CD8-positive, alpha-beta memory T cell (primary cell): ENCODE results near the gene GLT8D2. TPM values are rescaled to one million over a fixed set of nuclear protein-coding genes. Genes with fewer than 3 reads are reported as not detected.

Experiments
- CTCF ChIA-PET: fragments of 350-600 bp; sonication (Branson Sonifier 250); formaldehyde crosslinking; loops from one replicate; lab custom pipeline; 2021; ENCODE audit warnings: antibody characterized with exemption; lab: Charles Lee
- POLR2A ChIA-PET: fragments of 350-600 bp; sonication (Branson Sonifier 250); formaldehyde crosslinking; loops from one replicate; lab custom pipeline; 2021; ENCODE audit warnings: antibody characterized with exemption; lab: Charles Lee
- DNase-seq, 5 donors: peaks; one replicate each; pipeline versions ENCODE4 v3.0.0 to v3.0.0-alpha.2; 2020 to 2022; ENCODE audit warnings: mixed read lengths in 1 of 5
- H3K27ac ChIP-seq: one replicate; pipeline ENCODE4 v1.7.0; 2013; ENCODE audit warnings: low read depth, mild to moderate bottlenecking, low read length, moderate library complexity
- H3K27me3 ChIP-seq: 2 replicates; pipeline ENCODE4 v1.7.0; 2013; ENCODE audit warnings: low read length, mild to moderate bottlenecking; ENCODE audit not compliant: insufficient read depth, poor library complexity, severe bottlenecking
- H3K36me3 ChIP-seq: 2 replicates; pipeline ENCODE4 v1.7.0; 2013; ENCODE audit warnings: mild to moderate bottlenecking, low read length, moderate library complexity; ENCODE audit not compliant: insufficient read depth
- H3K4me1 ChIP-seq: 2 replicates; pipeline ENCODE4 v1.7.0; 2013; ENCODE audit warnings: mild to moderate bottlenecking, low read length, moderate library complexity; ENCODE audit not compliant: insufficient read depth
- H3K4me3 ChIP-seq: 2 replicates; pipeline ENCODE4 v1.7.0; 2013; ENCODE audit warnings: mild to moderate bottlenecking, low read length
- H3K9me3 ChIP-seq: 2 replicates; pipeline ENCODE4 v1.7.0; 2013; ENCODE audit warnings: mild to moderate bottlenecking, low read length
- H3K27ac Mint-ChIP-seq, 8 donors: one replicate each; pipeline ENCODE4 v1.8.0; 2020 to 2021; ENCODE audit warnings: mixed read lengths in 8 of 8, mild to moderate bottlenecking in 6 of 8, inconsistent platforms in 3 of 8, moderate library complexity in 3 of 8
- H3K27me3 Mint-ChIP-seq, 2 donors: one replicate each; pipeline ENCODE4 v1.8.0; 2020 to 2021; ENCODE audit warnings: mixed read lengths in 2 of 2, mild to moderate bottlenecking in 1 of 2, moderate library complexity in 1 of 2
- H3K36me3 Mint-ChIP-seq, 3 donors: one replicate each; pipeline ENCODE4 v1.8.0; 2020 to 2021; ENCODE audit warnings: mixed read lengths in 3 of 3, inconsistent platforms in 1 of 3, mild to moderate bottlenecking in 1 of 3
- H3K4me1 Mint-ChIP-seq, 3 donors: one replicate each; pipeline ENCODE4 v1.8.0; 2020 to 2021; ENCODE audit warnings: mixed read lengths in 3 of 3, inconsistent platforms in 1 of 3, mild to moderate bottlenecking in 1 of 3
- H3K4me3 Mint-ChIP-seq, 7 donors: one replicate each; pipeline ENCODE4 v1.8.0; 2020 to 2021; ENCODE audit warnings: mixed read lengths in 7 of 7, mild to moderate bottlenecking in 6 of 7, moderate library complexity in 4 of 7, inconsistent platforms in 2 of 7
- H3K9me3 Mint-ChIP-seq, 5 donors: one replicate each; pipeline ENCODE4 v1.8.0; 2020 to 2022; ENCODE audit warnings: mixed read lengths in 5 of 5, mild to moderate bottlenecking in 3 of 5, moderate library complexity in 2 of 5, inconsistent platforms in 1 of 5
- polyA plus RNA-seq: library from polyadenylated mRNA; unstranded; fragments of 300-500 nt; fragmentation: Illumina TruSeq; gene quantifications from one replicate; pipeline ENCODE4 v1.2.3, GENCODE V29; 2021
- total RNA-seq, 2 experiments: library from RNA; stranded (reverse); gene quantifications; one replicate each; pipeline ENCODE4 v1.2.3, GENCODE V29; 2021

The GLT8D2 gene
- total and polyA plus RNA-seq, 3 experiments from 2014 or later = 0.11 TPM; not detected in 2

DNA sequence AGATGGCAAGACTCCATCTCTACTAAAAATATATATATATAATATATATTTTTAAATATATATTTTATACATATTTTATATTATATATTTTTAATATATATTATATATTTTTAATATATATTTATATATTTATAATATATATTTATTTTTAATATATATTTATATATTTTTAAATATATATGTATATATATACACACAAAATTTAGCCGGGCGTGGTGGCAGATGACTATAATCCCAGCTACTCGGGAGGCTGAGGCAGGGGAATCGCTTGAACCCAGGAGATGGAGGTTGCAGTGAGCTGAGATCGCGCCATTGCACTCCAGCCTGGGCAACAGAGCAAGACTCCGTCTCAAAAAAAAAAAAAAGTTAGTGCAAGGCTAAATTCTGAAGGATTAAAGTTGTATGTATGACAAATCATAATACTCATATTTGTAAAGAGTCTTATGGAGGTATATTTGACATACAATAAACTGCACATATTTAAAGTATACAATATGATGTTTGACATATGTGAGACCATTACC is 92.1 kb downstream of the GLT8D2 start:
- Histone ChIP-seq H3K4me3 (no peak overlapping the region), H3K4me1 (peaks cover 14% of the 10 kb centered on the region), H3K9me3 (no peaks in the 10 kb centered on the region), H3K27me3 (no peaks in the 10 kb centered on the region), H3K36me3 (peaks cover 8% of the 10 kb centered on the region), H3K27ac (peak overlapping the region; percentile 71)
- Mint-ChIP-seq H3K27ac (peak overlapping the region; percentile 93 to 99 (median 99)), H3K4me1 (peaks cover 31 to 45% (median 35%) of the 10 kb centered on the region in 3 donors), H3K27me3 (peaks cover 0 to 3% of the 10 kb centered on the region in 2 donors), H3K9me3 (no peaks in the 10 kb centered on the region), H3K4me3 (peak overlapping the region; percentile 96 to 100 (median 99)), H3K36me3 (peaks cover 0 to 30% (median 2%) of the 10 kb centered on the region in 3 donors)
- no peak for DNase-seq
- ChIA-PET CTCF (interaction anchor here (1.2 to 2.4 kb wide), 2 partner anchors 8 kb away, joined by 3 to 23 read pairs; partner anchors contain the start of gene TDG), POLR2A (interaction anchor here (0.6 kb wide), 1 partner anchor 7 kb away, joined by 4 read pairs; no protein-coding TSS in a partner anchor)

- Histone ChIP-seq H3K4me3 (peak overlapping the region; percentile 71), H3K27me3 (no peaks in the 10 kb centered on the region), H3K36me3 (peaks cover 14% of the 10 kb centered on the region), H3K4me1 (peaks cover 14% of the 10 kb centered on the region), H3K27ac (peak overlapping the region; percentile 71), H3K9me3 (no peaks in the 10 kb centered on the region)
- CTCF ChIA-PET = interaction anchor here (1.0 to 2.4 kb wide), 4 partner anchors 9 to 153 kb away, joined by 3 to 23 read pairs (median 8); partner anchors contain the start of genes HSP90B1 and TDG
- H3K27me3 Mint-ChIP-seq = peaks cover 0 to 3% of the 10 kb centered on the region in 2 donors
- peaks cover 34 to 54% (median 45%) of the 10 kb centered on the region in 3 donors for H3K4me1 Mint-ChIP-seq
- no peaks in the 10 kb centered on the region for H3K9me3 Mint-ChIP-seq
- POLR2A ChIA-PET = interaction anchor here (0.7 to 2.3 kb wide), 7 partner anchors 9 to 182 kb away, joined by 3 to 52 read pairs (median 4); partner anchors contain the start of genes HSP90B1, NFYB, NT5DC3 and TDG
- H3K4me3 Mint-ChIP-seq = peak overlapping the region; percentile 96 to 100 (median 99)
- peaks cover 0 to 42% (median 4%) of the 10 kb centered on the region in 3 donors for H3K36me3 Mint-ChIP-seq
- peak in 1 of 5 donors; percentile 2 for DNase-seq
- peak overlapping the region; percentile 93 to 99 (median 99) for H3K27ac Mint-ChIP-seq
Observed at GRCh38 chr12:103956509-103957027, 93.4 kb downstream of the GLT8D2 start.

DNA sequence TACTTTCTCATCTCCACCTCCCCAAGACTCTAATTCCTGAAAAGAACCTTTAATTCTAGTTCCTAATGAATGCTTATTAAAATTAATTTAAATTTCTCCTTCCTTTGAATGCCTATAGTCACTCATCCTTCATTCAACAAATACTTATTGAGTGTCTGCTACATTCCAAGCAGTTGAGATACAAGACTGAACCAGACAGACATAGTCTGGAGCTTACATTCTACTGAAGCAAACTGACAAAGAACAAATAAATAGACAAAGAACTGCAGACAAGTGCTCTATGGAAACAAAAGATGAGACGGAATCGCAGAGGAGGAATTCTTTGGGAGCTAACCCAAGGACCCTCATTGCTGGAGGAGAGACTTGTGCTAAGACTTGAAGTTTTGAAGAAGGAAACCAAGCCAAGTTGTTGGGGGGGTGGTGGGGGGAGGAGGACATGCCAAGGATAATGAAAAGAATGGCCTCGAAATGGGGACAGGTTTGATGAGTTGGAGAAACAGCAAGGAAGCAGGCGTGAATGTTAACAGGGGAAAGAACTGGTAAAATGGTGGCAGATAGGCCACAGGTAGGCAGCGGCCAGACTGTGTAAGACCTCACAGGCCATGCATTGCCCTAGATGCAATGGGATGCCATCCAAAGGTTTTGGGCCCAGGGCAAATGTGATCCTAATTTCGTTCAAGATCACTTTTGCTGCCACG is 94.0 kb downstream of the GLT8D2 start:
- Mint-ChIP-seq H3K36me3 (peaks cover 0 to 45% (median 4%) of the 10 kb centered on the region in 3 donors), H3K4me1 (peaks cover 34 to 54% (median 45%) of the 10 kb centered on the region in 3 donors), H3K27ac (peak overlapping the region; percentile 93 to 99 (median 99)), H3K4me3 (peak overlapping the region; percentile 96 to 100 (median 99)), H3K27me3 (peaks cover 0 to 3% of the 10 kb centered on the region in 2 donors), H3K9me3 (no peaks in the 10 kb centered on the region)
- Histone ChIP-seq H3K4me3 (peak overlapping the region; percentile 71), H3K27ac (peak overlapping the region; percentile 71), H3K27me3 (no peaks in the 10 kb centered on the region), H3K4me1 (peaks cover 14% of the 10 kb centered on the region), H3K36me3 (peaks cover 17% of the 10 kb centered on the region), H3K9me3 (no peaks in the 10 kb centered on the region)
- ChIA-PET POLR2A (interaction anchor here (0.7 to 2.3 kb wide), 7 partner anchors 10 to 182 kb away, joined by 3 to 52 read pairs (median 4); partner anchors contain the start of genes HSP90B1, NFYB, NT5DC3 and TDG), CTCF (interaction anchor here (1.9 to 2.4 kb wide), 3 partner anchors 10 to 27 kb away, joined by 4 to 23 read pairs (median 11); partner anchors contain the start of genes HSP90B1 and TDG)
- no peak for DNase-seq

- ChIA-PET CTCF (interaction anchor here (1.0 to 1.7 kb wide), 2 partner anchors 13 to 157 kb away, joined by 3 to 6 read pairs; partner anchors contain the start of gene TDG), POLR2A (interaction anchor here (1.0 kb wide), 1 partner anchor 14 kb away, joined by 5 read pairs; the partner anchor contains the start of gene TDG)
- peak overlapping the region in 1 of 7 donors; percentile 8 for H3K4me3 Mint-ChIP-seq
- Histone ChIP-seq H3K27ac (no peak overlapping the region), H3K27me3 (no peaks in the 10 kb centered on the region), H3K4me3 (no peak overlapping the region), H3K36me3 (peaks cover 39% of the 10 kb centered on the region), H3K4me1 (peaks cover 14% of the 10 kb centered on the region), H3K9me3 (no peaks in the 10 kb centered on the region)
- DNase-seq = no peak
- peak overlapping the region in 5 of 8 donors; percentile 30 to 81 (median 77) for H3K27ac Mint-ChIP-seq
- H3K4me1 Mint-ChIP-seq = peaks cover 33 to 61% (median 59%) of the 10 kb centered on the region in 3 donors
- H3K27me3 Mint-ChIP-seq = peaks cover 0 to 3% of the 10 kb centered on the region in 2 donors
- peaks cover 0 to 78% (median 20%) of the 10 kb centered on the region in 3 donors for H3K36me3 Mint-ChIP-seq
- H3K9me3 Mint-ChIP-seq = no peaks in the 10 kb centered on the region
Observed at GRCh38 chr12:103952497-103952896, 97.5 kb downstream of the GLT8D2 start.

GRCh38 chr12:103948746-103949406 is 101.1 kb downstream of the GLT8D2 start:
- Histone ChIP-seq H3K36me3 (peaks cover 72% of the 10 kb centered on the region), H3K27ac (no peak overlapping the region), H3K9me3 (no peaks in the 10 kb centered on the region), H3K4me3 (no peak overlapping the region), H3K27me3 (no peaks in the 10 kb centered on the region), H3K4me1 (no peaks in the 10 kb centered on the region)
- CTCF ChIA-PET = interaction anchor here (1.0 to 1.1 kb wide), 2 partner anchors 9 to 13 kb away, joined by 3 read pairs; no protein-coding TSS in a partner anchor
- Mint-ChIP-seq H3K4me3 (no peak overlapping the region), H3K27me3 (no peaks in the 10 kb centered on the region), H3K4me1 (peaks cover 9 to 33% (median 30%) of the 10 kb centered on the region in 3 donors), H3K9me3 (no peaks in the 10 kb centered on the region), H3K36me3 (peaks cover 4 to 94% (median 29%) of the 10 kb centered on the region in 3 donors), H3K27ac (peak overlapping the region in 7 of 8 donors; percentile 43 to 70 (median 63))
- DNase-seq = no peak
- POLR2A ChIA-PET = interaction anchor here (0.7 kb wide), 1 partner anchor 17 kb away, joined by 5 read pairs; the partner anchor contains the start of gene TDG

GRCh38 chr12:103947871-103948555 is 102.0 kb downstream of the GLT8D2 start:
- H3K27ac ChIP-seq = no peak overlapping the region
- H3K27ac Mint-ChIP-seq = peak overlapping the region in 5 of 8 donors; percentile 19 to 68 (median 32)
- no peaks in the 10 kb centered on the region for H3K9me3 Mint-ChIP-seq
- H3K27me3 ChIP-seq = no peaks in the 10 kb centered on the region
- peaks cover 6 to 93% (median 34%) of the 10 kb centered on the region in 3 donors for H3K36me3 Mint-ChIP-seq
- H3K36me3 ChIP-seq = peaks cover 71% of the 10 kb centered on the region
- H3K4me3 ChIP-seq = no peak overlapping the region
- no peaks in the 10 kb centered on the region for H3K27me3 Mint-ChIP-seq
- H3K4me1 Mint-ChIP-seq = peaks cover 7 to 33% (median 23%) of the 10 kb centered on the region in 3 donors
- ChIA-PET CTCF (no interaction called here), POLR2A (interaction anchor here (0.6 kb wide), 1 partner anchor 1197 kb away, joined by 8 read pairs; no protein-coding TSS in a partner anchor)
- H3K9me3 ChIP-seq = no peaks in the 10 kb centered on the region
- no peak for DNase-seq
- H3K4me1 ChIP-seq = no peaks in the 10 kb centered on the region
- peak overlapping the region in 1 of 7 donors; percentile 23 for H3K4me3 Mint-ChIP-seq
